ENCODE data around the gene CDC25C.

GRCh38 chr5:138280915-138281314 lies 50.7 kb downstream of the CDC25C start:
- TF ChIP-seq CTCF (IDR thresholded peaks at IDR 0.05) = no peak
- TF ChIP-seq EP300 (IDR thresholded peaks at IDR 0.05) = no peak
- TF ChIP-seq POLR2A (IDR thresholded peaks at IDR 0.05; ENCODE audit: low read depth) = no peak
